Fibroblast of lung (primary cell): ENCODE data around the gene ETS1. TPM values are rescaled to one million over a fixed set of nuclear protein-coding genes. Genes with fewer than 3 reads are reported as not detected.

Experiments
- DNase-seq, 2 donors: peaks; one replicate each; pipeline versions ENCODE4 v3.0.0 to v3.0.0-alpha.2; 2010; ENCODE audit warnings: low read depth in 2 of 2
- H2AFZ ChIP-seq: 2 replicates; pipeline ENCODE4 v1.5.1; 2012; ENCODE audit warnings: low read length, control low read depth, inconsistent platforms
- H3K27ac ChIP-seq: 2 replicates; pipeline ENCODE4 v1.5.1; 2011; ENCODE audit warnings: low read length, control low read depth; ENCODE audit not compliant: insufficient read depth
- H3K27me3 ChIP-seq: 2 replicates; pipeline ENCODE4 v1.5.1; 2011; ENCODE audit warnings: mild to moderate bottlenecking, low read length; ENCODE audit not compliant: control insufficient read depth, insufficient read depth
- H3K36me3 ChIP-seq: 2 replicates; pipeline ENCODE4 v1.5.1; 2011; ENCODE audit warnings: low read length; ENCODE audit not compliant: control insufficient read depth, insufficient read depth
- H3K4me1 ChIP-seq: 2 replicates; pipeline ENCODE4 v1.5.1; 2011; ENCODE audit warnings: low read length; ENCODE audit not compliant: control insufficient read depth, insufficient read depth; ENCODE audit errors: extremely low read depth
- H3K4me2 ChIP-seq: 2 replicates; pipeline ENCODE4 v1.5.1; 2011; ENCODE audit warnings: low read length, control low read depth; ENCODE audit not compliant: insufficient read depth; ENCODE audit errors: extremely low read depth
- H3K4me3 ChIP-seq, 4 experiments: fragments of 200-600 bp in 1 of 4; sonication (generic) in 1 of 4; replicated peaks in 1 of 4; 2 replicates each; pipeline ENCODE4 v1.5.1; 2011 to 2016; ENCODE audit warnings: low read length in 4 of 4, low read depth in 3 of 4, mild to moderate bottlenecking in 3 of 4, control low read depth in 2 of 4, inconsistent platforms in 1 of 4, mixed read lengths in 1 of 4; ENCODE audit not compliant: insufficient read depth in 1 of 4; ENCODE audit errors: control extremely low read depth in 1 of 4
- H3K79me2 ChIP-seq: 2 replicates; pipeline ENCODE4 v1.5.1; 2012; ENCODE audit warnings: mild to moderate bottlenecking, low read length, inconsistent platforms; ENCODE audit not compliant: control insufficient read depth, insufficient read depth
- H3K9ac ChIP-seq: 2 replicates; pipeline ENCODE4 v1.5.1; 2011; ENCODE audit warnings: mild to moderate bottlenecking, low read length, control low read depth; ENCODE audit not compliant: insufficient read depth
- H3K9me3 ChIP-seq: 2 replicates; pipeline ENCODE4 v1.5.1; 2012; ENCODE audit warnings: low read depth, low read length; ENCODE audit not compliant: control insufficient read depth, insufficient read depth
- H4K20me1 ChIP-seq: 2 replicates; pipeline ENCODE4 v1.5.1; 2011; ENCODE audit warnings: low read length; ENCODE audit not compliant: control insufficient read depth, insufficient read depth; ENCODE audit errors: extremely low read depth
- EZH2 ChIP-seq: IDR thresholded peaks from 2 replicates; pipeline ENCODE4 v1.5.1; 2012; ENCODE audit warnings: low read length, control low read depth, mild to moderate bottlenecking; ENCODE audit errors: missing control alignments
- polyA plus RNA-seq, 2 donors: library from polyadenylated mRNA; depleted of rRNA in 1 of 2; stranded (reverse) in 1 of 2; unstranded in 1 of 2; fragments of >200 nt; gene quantifications; 2 replicates each; pipeline ENCODE4 v1.2.1, GENCODE V29; 2011 to 2012; ENCODE audit warnings: missing spikeins in 1 of 2
- total RNA-seq: library from RNA; depleted of rRNA; stranded (reverse); fragments of >200 nt; gene quantifications from 2 replicates; pipeline ENCODE4 v1.2.1, GENCODE V29; 2014
- TF ChIP-seq, protein P1 (sequence below), 2 donors: IDR thresholded peaks in 1 of 2; conservative IDR thresholded peaks in 1 of 2; 1 replicate in 1 of 2; 2 replicates in 1 of 2; pipeline ENCODE4 v1.5.1; 2011 to 2012; ENCODE audit warnings: low read length in 2 of 2, control low read depth in 1 of 2, inconsistent platforms in 1 of 2, low read depth in 1 of 2, mild to moderate bottlenecking in 1 of 2

ETS1 gene
- total and polyA plus RNA-seq, 2 donors (not counting 1 experiment from before 2014, with no cell fraction given) = 51.5 to 51.7 TPM

- no peak overlapping the region for H2AFZ ChIP-seq
- peaks cover 8% of the 10 kb centered on the region for H3K4me1 ChIP-seq
- no peaks in the 10 kb centered on the region for H4K20me1 ChIP-seq
- H3K9ac ChIP-seq = no peak overlapping the region
- H3K27ac ChIP-seq = no peak overlapping the region
- no peaks in the 10 kb centered on the region for H3K27me3 ChIP-seq
- TF ChIP-seq, protein P1, sequence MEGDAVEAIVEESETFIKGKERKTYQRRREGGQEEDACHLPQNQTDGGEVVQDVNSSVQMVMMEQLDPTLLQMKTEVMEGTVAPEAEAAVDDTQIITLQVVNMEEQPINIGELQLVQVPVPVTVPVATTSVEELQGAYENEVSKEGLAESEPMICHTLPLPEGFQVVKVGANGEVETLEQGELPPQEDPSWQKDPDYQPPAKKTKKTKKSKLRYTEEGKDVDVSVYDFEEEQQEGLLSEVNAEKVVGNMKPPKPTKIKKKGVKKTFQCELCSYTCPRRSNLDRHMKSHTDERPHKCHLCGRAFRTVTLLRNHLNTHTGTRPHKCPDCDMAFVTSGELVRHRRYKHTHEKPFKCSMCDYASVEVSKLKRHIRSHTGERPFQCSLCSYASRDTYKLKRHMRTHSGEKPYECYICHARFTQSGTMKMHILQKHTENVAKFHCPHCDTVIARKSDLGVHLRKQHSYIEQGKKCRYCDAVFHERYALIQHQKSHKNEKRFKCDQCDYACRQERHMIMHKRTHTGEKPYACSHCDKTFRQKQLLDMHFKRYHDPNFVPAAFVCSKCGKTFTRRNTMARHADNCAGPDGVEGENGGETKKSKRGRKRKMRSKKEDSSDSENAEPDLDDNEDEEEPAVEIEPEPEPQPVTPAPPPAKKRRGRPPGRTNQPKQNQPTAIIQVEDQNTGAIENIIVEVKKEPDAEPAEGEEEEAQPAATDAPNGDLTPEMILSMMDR (conservative IDR thresholded peaks at IDR 0.05 in 1 of 2, IDR thresholded peaks at IDR 0.05 in 1 of 2; ENCODE audit: low read depth in 1 of 2, low read length in 2 of 2) = no peak
- TF ChIP-seq EZH2 = no peak
- H3K79me2 ChIP-seq = no peaks in the 10 kb centered on the region
- no peaks in the 10 kb centered on the region for H3K9me3 ChIP-seq
- H3K4me2 ChIP-seq = no peak overlapping the region
- no peak for DNase-seq
- H3K4me3 ChIP-seq = no peak overlapping the region
- no peaks in the 10 kb centered on the region for H3K36me3 ChIP-seq
These were observed 31.2 kb upstream of the ETS1 start for GRCh38 chr11:128618603-128619002.

- H3K27ac ChIP-seq = no peak overlapping the region
- H3K9me3 ChIP-seq = no peaks in the 10 kb centered on the region
- no peak overlapping the region for H3K4me2 ChIP-seq
- H4K20me1 ChIP-seq = no peaks in the 10 kb centered on the region
- H3K79me2 ChIP-seq = no peaks in the 10 kb centered on the region
- no peak for DNase-seq
- H3K4me1 ChIP-seq = no peaks in the 10 kb centered on the region
- no peak overlapping the region for H3K9ac ChIP-seq
- peaks cover 4% of the 10 kb centered on the region for H3K27me3 ChIP-seq
- TF ChIP-seq, protein P1 (conservative IDR thresholded peaks at IDR 0.05 in 1 of 2, IDR thresholded peaks at IDR 0.05 in 1 of 2; ENCODE audit: low read depth in 1 of 2, low read length in 2 of 2) = no peak
- TF ChIP-seq EZH2 = no peak
- no peaks in the 10 kb centered on the region for H3K36me3 ChIP-seq
- H2AFZ ChIP-seq = no peak overlapping the region
- no peak overlapping the region for H3K4me3 ChIP-seq
These were observed 28.8 kb upstream of the ETS1 start for GRCh38 chr11:128616161-128616560.

GRCh38 chr11:128615612-128616011 lies 28.3 kb upstream of the ETS1 start:
- no peak overlapping the region for H3K27ac ChIP-seq
- no peaks in the 10 kb centered on the region for H3K36me3 ChIP-seq
- no peak for DNase-seq
- H3K27me3 ChIP-seq = peaks cover 4% of the 10 kb centered on the region
- no peak for TF ChIP-seq EZH2
- TF ChIP-seq, protein P1 (conservative IDR thresholded peaks at IDR 0.05 in 1 of 2, IDR thresholded peaks at IDR 0.05 in 1 of 2; ENCODE audit: low read depth in 1 of 2, low read length in 2 of 2) = no peak
- no peak overlapping the region for H2AFZ ChIP-seq
- H3K9me3 ChIP-seq = no peaks in the 10 kb centered on the region
- no peak overlapping the region for H3K4me3 ChIP-seq
- no peak overlapping the region for H3K9ac ChIP-seq
- H3K79me2 ChIP-seq = no peaks in the 10 kb centered on the region
- no peaks in the 10 kb centered on the region for H4K20me1 ChIP-seq
- H3K4me1 ChIP-seq = no peaks in the 10 kb centered on the region
- no peak overlapping the region for H3K4me2 ChIP-seq
